Measurements from ENCODE around the gene CCDC197. TPM values are rescaled to one million over a fixed set of nuclear protein-coding genes. Genes with fewer than 3 reads are reported as not detected.

CCDC197 gene
- total RNA-seq = under 1 TPM in 1 of 2 experiments, not detected in 1; 0.45 TPM

DNA sequence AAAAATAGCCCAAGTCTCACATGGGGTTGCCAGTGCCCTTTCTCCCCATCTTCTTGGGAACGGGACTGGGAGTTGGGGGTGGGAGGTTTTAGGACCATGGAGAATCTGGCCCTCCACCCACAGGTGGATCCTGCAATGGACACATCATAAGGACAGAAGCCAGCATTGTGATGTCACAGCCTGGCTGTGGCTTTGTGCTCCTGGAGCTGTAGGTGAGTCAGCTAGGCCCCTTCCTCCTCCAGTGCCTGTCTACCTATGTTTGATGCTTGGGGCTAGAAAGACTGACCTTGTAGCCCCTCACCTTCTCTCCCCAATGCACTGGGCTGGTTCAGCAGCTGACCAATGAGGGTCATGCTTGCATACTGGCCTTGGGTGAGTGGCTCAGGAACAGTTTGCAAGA lies at the start of gene CCDC197:
CCDC197 (plus strand) TSS at position 220 of the 400 bp plus-strand sequence. CDS start 831 bp downstream, outside the sequence.
- Mint-ChIP-seq H3K9me3 (no peaks in the 10 kb centered on the region), H3K4me3 (no peak within 1 kb of the TSS), H3K27ac (no peak within 1 kb of the TSS), H3K36me3 (ENCODE audit: low read depth) (no peaks in the 10 kb centered on the region), H3K4me1 (peaks cover 47% of the 10 kb centered on the region), H3K27me3 (no peaks in the 10 kb centered on the region)
- ChIA-PET POLR2A (interaction anchor here (0.8 to 5.8 kb wide), 9 partner anchors 11 to 56 kb away, joined by 3 to 63 read pairs (median 5); no protein-coding TSS in a partner anchor), CTCF (interaction anchor here (0.7 to 11.1 kb wide), 8 partner anchors 13 to 140 kb away, joined by 3 to 300 read pairs (median 5); no protein-coding TSS in a partner anchor)
- DNase-seq = peak; percentile 41

DNA sequence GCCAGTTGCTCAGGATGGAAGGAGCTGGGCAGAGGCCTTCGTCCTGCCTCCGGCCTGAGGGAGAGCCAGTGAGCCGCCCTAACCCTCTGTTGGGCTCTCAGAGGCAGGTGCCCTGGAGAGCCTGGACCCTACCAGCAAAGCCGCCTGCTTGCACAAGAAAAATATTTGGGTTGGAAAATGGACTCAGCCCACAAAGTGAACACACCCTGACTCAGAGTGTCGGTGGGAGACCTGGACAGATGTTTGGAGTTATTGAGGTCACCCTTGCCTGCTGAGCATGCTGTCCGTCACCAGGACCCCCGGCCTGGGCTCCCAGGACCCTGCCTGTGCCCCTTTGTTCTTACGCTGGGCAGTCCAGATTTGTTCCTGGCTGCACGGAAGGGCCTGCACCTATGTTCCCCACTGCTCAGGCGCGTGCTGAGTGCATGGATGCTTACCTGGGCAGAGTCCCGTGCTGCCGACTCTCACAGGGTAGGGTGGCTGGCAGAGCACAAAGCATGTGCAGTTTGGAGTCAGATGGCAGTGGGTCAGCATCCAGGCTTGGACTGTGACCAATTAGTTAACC lies 47.5 kb upstream of the CCDC197 start:
- Mint-ChIP-seq H3K9me3 (no peaks in the 10 kb centered on the region), H3K27me3 (no peaks in the 10 kb centered on the region), H3K27ac (no peak overlapping the region), H3K4me1 (peaks cover 54% of the 10 kb centered on the region), H3K4me3 (no peak overlapping the region), H3K36me3 (ENCODE audit: low read depth) (peaks cover 86% of the 10 kb centered on the region)
- CTCF ChIA-PET = interaction anchor here (1.7 to 6.4 kb wide), 3 partner anchors 10 to 55 kb away, joined by 6 to 66 read pairs (median 7); no protein-coding TSS in a partner anchor
- DNase-seq = no peak
- POLR2A ChIA-PET = interaction anchor here (1.2 to 1.6 kb wide), 4 partner anchors 13 to 29 kb away, joined by 3 to 4 read pairs (median 4); partner anchors contain the start of gene ASB2

DNA sequence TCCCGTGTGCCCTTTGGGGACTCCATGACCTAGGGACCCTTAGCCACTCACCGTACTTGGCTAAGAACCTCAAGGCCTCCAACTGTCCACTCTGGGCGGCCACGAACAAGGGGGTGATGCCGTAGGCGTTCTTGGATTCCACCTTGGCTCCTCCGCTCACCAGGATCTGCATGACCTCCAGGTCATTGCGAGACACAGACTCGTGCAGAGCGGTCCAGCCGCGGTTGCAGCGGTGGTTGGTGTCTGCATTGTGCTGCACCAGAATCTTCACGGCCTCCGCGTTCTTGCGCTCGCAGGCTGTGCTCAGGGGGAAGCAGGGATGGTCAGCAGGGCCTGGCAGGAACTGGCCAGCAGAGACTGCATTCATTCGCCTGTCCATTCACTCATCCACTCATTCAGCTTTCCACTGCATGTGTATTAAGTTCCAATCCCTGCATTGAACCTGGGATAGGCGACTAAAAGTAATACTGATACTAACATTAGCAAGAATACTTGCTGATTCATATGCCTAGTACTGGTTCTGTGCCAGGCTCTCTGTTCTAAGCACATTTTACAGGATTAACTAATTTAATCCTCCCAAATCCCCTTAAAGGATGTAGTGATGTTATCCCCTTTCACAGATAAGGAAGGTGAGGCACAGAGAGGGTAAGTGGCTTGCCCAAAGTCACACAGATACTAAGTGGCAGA lies 46.0 kb upstream of the CCDC197 start:
- POLR2A ChIA-PET = interaction anchor here (1.0 to 3.8 kb wide), 4 partner anchors 11 to 28 kb away, joined by 3 to 18 read pairs (median 6); no protein-coding TSS in a partner anchor

DNA sequence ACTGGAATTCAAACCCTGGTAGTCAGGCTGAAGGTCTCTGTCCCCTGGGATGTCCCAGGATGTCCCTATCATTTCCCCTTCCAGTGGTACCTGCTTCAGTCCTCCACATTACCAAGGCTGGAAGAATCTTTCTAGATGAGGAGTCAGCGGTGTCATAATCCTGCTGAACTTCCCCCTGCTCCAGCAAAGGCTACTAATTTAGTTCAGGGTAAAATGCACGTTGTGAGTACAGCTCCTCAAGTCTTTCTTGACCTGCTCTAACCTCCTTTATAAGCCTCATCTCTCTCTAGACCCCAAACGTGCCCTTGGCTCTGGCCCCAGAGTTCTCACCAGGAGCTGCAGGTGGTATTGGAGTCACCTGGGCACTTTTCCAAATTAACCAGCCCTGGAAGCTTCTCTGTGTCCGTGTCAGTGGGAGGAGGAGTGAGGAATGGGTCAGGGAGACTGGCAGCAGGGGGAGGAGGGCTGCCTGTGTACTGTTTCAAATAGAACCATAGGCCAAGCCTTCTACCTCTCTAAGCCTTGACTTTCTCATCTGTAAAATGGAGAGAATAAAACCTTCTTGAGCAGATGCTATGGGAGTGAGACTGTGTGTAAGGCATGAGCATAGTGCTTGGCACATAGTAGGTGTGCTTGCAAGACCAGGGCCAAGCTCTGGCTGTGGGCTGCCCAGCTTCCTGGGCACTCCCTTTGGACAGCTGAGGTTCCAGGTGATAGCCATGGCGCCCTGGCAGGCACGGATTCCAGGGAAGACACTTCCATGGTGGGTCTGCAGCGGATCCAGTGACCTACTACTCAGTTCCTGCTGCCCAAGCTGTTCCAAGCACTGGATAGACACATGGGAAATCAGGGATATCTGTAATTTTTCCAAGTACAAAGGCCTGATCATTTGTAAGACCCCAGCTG lies 45.2 kb upstream of the CCDC197 start:
- Mint-ChIP-seq H3K4me3 (no peak overlapping the region), H3K9me3 (no peaks in the 10 kb centered on the region), H3K36me3 (ENCODE audit: low read depth) (peaks cover 74% of the 10 kb centered on the region), H3K4me1 (peaks cover 72% of the 10 kb centered on the region), H3K27me3 (no peaks in the 10 kb centered on the region), H3K27ac (peak overlapping the region; percentile 45)
- ChIA-PET POLR2A (interaction anchor here (1.1 to 3.8 kb wide), 10 partner anchors 8 to 76 kb away, joined by 3 to 20 read pairs (median 6); no protein-coding TSS in a partner anchor), CTCF (interaction anchor here (0.6 to 13.3 kb wide), 6 partner anchors 8 to 31 kb away, joined by 3 to 156 read pairs (median 6); no protein-coding TSS in a partner anchor)
- DNase-seq = no peak

More for the DNA sequence above, 46.0 kb upstream of the CCDC197 start:
- Mint-ChIP-seq H3K4me1 (peaks cover 68% of the 10 kb centered on the region), H3K4me3 (no peak overlapping the region), H3K9me3 (no peaks in the 10 kb centered on the region), H3K36me3 (ENCODE audit: low read depth) (peaks cover 82% of the 10 kb centered on the region), H3K27me3 (no peaks in the 10 kb centered on the region), H3K27ac (peak overlapping the region; percentile 35)
- CTCF ChIA-PET = interaction anchor here (6.4 to 13.3 kb wide), 2 partner anchors 11 to 19 kb away, joined by 66 to 156 read pairs; no protein-coding TSS in a partner anchor
- no peak for DNase-seq

DNA sequence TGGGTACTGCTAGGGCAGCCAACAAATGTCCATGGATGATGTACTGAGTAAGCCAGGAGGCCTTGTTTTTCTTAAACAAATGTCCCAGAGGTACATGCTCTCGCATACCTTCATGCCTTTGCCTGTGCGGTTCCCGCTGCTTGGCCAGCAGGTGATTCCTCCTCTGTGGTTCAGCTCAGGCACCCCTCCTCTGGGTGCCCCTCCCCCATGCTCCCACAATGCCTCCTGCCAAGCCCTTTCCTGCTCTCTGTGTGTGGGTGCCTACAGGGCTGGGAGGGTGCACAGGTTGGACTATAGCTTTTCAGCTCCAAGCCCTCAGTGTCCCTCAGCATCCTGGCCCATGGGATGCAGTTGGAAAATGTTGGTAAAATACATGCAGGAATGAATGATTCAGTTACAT lies 44.3 kb upstream of the CCDC197 start:
- DNase-seq = no peak
- no peaks in the 10 kb centered on the region for H3K9me3 Mint-ChIP-seq
- H3K36me3 Mint-ChIP-seq (ENCODE audit: low read depth) = peaks cover 74% of the 10 kb centered on the region
- peak overlapping the region; percentile 45 for H3K27ac Mint-ChIP-seq
- ChIA-PET POLR2A (interaction anchor here (1.1 to 3.8 kb wide), 11 partner anchors 8 to 75 kb away, joined by 3 to 20 read pairs (median 6); no protein-coding TSS in a partner anchor), CTCF (interaction anchor here (0.6 to 13.3 kb wide), 6 partner anchors 9 to 30 kb away, joined by 3 to 156 read pairs (median 6); no protein-coding TSS in a partner anchor)
- H3K4me1 Mint-ChIP-seq = peaks cover 79% of the 10 kb centered on the region
- peak overlapping the region; percentile 91 for H3K4me3 Mint-ChIP-seq
- no peaks in the 10 kb centered on the region for H3K27me3 Mint-ChIP-seq

DNA sequence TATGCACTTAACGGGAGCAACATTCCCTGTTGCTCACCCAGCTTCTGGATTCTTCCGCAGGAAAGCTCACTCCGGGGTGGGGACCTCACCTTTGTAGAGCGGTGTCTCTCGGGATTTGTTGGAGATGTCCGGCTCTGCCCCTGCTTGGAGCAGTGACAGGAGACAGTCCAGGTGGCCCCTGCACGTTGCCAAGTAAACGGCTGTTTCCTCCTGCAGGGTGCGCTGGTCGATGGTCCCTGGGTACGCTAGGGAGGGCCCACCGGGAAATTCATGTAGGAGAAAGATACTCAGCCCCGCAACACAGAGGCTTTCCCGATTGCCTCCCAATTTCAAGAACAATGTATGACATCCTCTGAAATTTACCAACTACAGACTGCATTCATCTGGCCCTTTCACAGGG lies 43.8 kb upstream of the CCDC197 start:
- H3K4me1 Mint-ChIP-seq = peaks cover 83% of the 10 kb centered on the region
- DNase-seq = no peak
- ChIA-PET POLR2A (interaction anchor here (0.5 to 3.8 kb wide), 13 partner anchors 8 to 1154 kb away, joined by 3 to 20 read pairs (median 4); no protein-coding TSS in a partner anchor), CTCF (interaction anchor here (1.2 to 13.3 kb wide), 5 partner anchors 10 to 30 kb away, joined by 3 to 156 read pairs (median 8); no protein-coding TSS in a partner anchor)
- H3K4me3 Mint-ChIP-seq = peak overlapping the region; percentile 91
- no peaks in the 10 kb centered on the region for H3K9me3 Mint-ChIP-seq
- H3K27me3 Mint-ChIP-seq = no peaks in the 10 kb centered on the region
- peaks cover 74% of the 10 kb centered on the region for H3K36me3 Mint-ChIP-seq (ENCODE audit: low read depth)
- peak overlapping the region; percentile 99 for H3K27ac Mint-ChIP-seq

DNA sequence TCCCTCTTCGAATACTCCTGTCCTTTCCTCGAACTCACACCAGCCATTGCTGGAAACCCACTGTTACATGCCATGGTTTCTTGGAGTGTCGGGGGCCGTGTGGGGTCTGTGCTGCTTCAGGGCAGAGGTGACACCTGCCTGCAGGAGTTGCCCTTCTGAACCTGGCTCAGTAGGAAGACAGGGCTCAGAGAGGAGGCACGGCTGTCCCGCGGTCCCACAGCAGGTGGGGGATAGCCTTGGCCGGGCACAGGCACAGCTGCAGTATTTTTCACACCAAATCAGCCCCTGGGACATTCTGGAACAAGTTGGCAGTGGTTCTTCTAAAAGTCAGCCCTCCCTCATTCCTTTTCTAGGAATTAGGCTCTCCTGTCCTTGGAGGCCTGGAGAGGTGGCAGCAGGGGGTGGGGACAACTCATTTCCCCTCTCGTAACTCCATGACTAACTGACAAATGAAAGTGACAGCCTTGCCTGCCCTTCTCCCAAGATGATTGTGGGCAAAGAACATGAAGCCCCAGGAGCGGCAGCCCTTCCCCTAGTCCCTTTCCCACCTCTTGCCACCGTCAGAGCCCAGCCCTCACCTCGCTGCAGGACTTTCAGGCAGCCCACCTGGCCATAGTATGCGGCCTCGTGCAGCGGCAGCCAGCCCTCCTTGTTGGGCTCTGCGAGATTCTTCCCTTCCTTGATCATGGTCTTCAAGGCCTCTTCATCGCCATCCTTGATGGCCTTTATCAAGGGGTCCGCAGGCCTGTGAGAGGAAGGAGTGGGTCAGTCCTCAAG lies 43.2 kb upstream of the CCDC197 start:
- Mint-ChIP-seq H3K27ac (peak overlapping the region; percentile 99), H3K4me3 (peak overlapping the region; percentile 91), H3K27me3 (no peaks in the 10 kb centered on the region), H3K4me1 (peaks cover 86% of the 10 kb centered on the region), H3K9me3 (no peaks in the 10 kb centered on the region), H3K36me3 (ENCODE audit: low read depth) (peaks cover 69% of the 10 kb centered on the region)
- POLR2A ChIA-PET = interaction anchor here (0.5 to 12.1 kb wide), 15 partner anchors 9 to 1153 kb away, joined by 3 to 616 read pairs (median 6); partner anchors contain the start of genes ASB2, DDX24 and IFI27L1
- CTCF ChIA-PET = interaction anchor here (2.4 to 13.3 kb wide), 3 partner anchors 9 to 17 kb away, joined by 8 to 156 read pairs (median 66); no protein-coding TSS in a partner anchor
- no peak for DNase-seq

DNA sequence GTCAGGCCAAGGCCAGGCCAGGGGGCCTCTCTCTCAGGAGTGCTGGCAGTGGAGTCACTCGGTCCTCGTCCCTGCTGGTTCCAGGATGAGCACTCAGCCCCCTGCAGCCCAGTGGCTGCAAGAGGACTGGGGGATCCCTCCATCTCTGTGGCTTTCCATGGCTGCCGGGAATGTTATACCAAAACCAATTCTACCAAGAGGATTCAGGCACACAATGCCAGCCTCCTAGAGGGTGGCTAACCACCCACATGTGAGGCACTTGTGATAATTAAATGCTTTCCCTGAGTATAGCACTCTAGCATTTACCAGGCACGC lies 42.6 kb upstream of the CCDC197 start:
- Mint-ChIP-seq H3K36me3 (ENCODE audit: low read depth) (peaks cover 68% of the 10 kb centered on the region), H3K4me3 (peak overlapping the region; percentile 91), H3K9me3 (no peaks in the 10 kb centered on the region), H3K27me3 (no peaks in the 10 kb centered on the region), H3K4me1 (peaks cover 91% of the 10 kb centered on the region), H3K27ac (peak overlapping the region; percentile 99)
- ChIA-PET POLR2A (interaction anchor here (0.6 to 12.1 kb wide), 13 partner anchors 8 to 220 kb away, joined by 3 to 616 read pairs (median 6); partner anchors contain the start of genes ASB2, CCDC197, DDX24 and IFI27L1), CTCF (interaction anchor here (1.4 to 13.3 kb wide), 6 partner anchors 12 to 47 kb away, joined by 4 to 156 read pairs (median 8); partner anchors contain the start of gene CCDC197)
- DNase-seq = no peak

DNA sequence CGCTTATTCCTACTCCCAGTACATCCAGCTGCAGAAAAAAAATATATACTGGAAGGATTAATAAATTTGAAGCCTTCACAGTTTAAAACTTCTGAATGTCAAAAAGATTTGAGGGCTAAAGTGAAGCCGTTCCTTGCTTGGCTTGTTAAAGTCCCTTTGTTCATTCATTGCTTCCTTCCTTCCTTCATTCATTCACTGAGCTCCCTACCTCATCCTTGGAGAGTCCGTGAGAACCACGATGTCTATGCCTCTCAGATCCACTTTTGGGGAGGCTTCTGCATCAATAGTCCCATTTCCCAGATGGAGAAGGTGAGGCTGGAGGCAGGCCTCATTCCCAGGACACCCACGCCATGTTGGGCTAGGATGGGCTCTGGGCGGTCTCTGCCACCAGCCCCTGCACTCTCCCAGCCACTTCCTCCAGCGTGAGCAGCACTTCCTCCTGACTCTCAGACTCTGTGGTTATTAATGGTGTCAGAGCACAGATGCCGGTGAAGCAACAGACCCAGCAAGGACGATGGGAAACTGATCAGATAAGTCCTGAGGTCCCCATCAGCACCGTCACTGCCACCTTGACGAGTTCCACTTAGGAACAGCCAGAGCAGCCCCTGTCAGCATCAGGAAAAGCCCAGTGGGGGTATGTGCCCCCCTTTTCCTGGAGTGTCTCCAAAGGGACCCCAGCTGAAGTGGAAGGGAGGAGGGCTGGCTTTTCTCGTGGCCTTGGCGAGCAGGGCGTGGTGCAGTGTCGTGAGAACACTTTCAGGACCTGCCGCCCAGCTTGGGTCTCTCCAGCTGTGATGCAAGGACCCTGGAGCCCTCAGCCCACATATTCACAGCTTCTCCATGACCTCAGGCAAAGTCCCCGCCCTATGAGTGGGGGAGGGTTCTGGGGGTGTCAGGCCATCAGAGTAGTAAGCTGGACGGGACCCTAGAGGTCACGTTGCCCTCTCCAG lies 41.9 kb upstream of the CCDC197 start:
- Mint-ChIP-seq H3K4me1 (peaks cover 98% of the 10 kb centered on the region), H3K4me3 (peak overlapping the region; percentile 91), H3K27me3 (no peaks in the 10 kb centered on the region), H3K36me3 (ENCODE audit: low read depth) (peaks cover 64% of the 10 kb centered on the region), H3K9me3 (no peaks in the 10 kb centered on the region), H3K27ac (peak overlapping the region; percentile 99)
- ChIA-PET POLR2A (interaction anchor here (0.6 to 12.1 kb wide), 15 partner anchors 8 to 220 kb away, joined by 3 to 616 read pairs (median 6); partner anchors contain the start of genes ASB2, CCDC197, DDX24 and IFI27L1), CTCF (interaction anchor here (1.1 to 13.3 kb wide), 8 partner anchors 12 to 46 kb away, joined by 3 to 156 read pairs (median 6); partner anchors contain the start of gene CCDC197)
- DNase-seq = peak; percentile 78

DNA sequence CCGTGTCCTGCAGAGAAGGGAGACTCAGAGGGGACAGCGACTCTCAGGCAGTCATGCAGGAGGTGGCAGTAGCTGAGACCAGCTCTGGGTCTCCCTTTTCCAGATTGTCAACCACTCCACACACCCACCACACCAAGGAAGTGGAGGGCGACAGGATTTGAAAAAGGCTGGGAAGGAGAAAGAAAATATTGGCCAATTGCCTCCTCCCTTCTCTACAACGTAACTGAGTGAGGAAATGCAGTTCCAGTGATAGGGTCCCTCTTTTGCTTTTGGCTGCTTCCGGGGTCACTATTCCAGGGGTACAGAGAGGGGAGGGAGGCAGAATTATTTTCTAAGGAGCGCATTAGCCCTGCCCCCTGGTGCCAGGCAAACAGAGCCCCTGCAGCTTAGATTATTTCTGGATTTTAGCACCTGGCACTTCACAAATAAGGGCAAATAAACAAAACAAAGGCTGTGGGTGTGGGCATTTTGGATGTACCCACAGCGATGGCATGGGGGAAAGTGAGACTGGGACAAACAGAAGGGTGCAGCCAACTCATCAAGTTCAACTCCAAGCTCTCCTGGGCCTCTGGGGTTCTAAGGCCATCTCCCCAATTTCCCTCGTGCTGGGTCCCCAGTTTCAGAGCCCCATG lies 41.1 kb upstream of the CCDC197 start:
- no peak for DNase-seq
- Mint-ChIP-seq H3K4me3 (peak overlapping the region; percentile 91), H3K9me3 (no peaks in the 10 kb centered on the region), H3K4me1 (peaks cover 98% of the 10 kb centered on the region), H3K27me3 (no peaks in the 10 kb centered on the region), H3K36me3 (ENCODE audit: low read depth) (peaks cover 58% of the 10 kb centered on the region), H3K27ac (peak overlapping the region; percentile 99)
- POLR2A ChIA-PET = interaction anchor here (1.1 to 12.1 kb wide), 13 partner anchors 9 to 219 kb away, joined by 3 to 616 read pairs (median 9); partner anchors contain the start of genes ASB2, DDX24 and IFI27L1
- CTCF ChIA-PET = interaction anchor here (0.6 to 13.3 kb wide), 10 partner anchors 9 to 45 kb away, joined by 3 to 156 read pairs (median 4); partner anchors contain the start of gene CCDC197

All from activated CD4-positive, alpha-beta memory T cell treated with anti-CD3 and anti-CD28 coated beads, Interleukin-2, amount 10 ng/mL, durations not matched to agents 7 days and 5 days (primary cell).